ENCODE measurements around the gene RNF225.
"Not testable (repeated sequence)": the region's sequence is repeated elsewhere in the genome, so short reads cannot be mapped to it uniquely, and the experiment has no call there.

Gene RNF225

GRCh38 chr19:58387338-58388174 is 7.9 kb upstream of the RNF225 start:
- DNase-seq: no peak

DNA sequence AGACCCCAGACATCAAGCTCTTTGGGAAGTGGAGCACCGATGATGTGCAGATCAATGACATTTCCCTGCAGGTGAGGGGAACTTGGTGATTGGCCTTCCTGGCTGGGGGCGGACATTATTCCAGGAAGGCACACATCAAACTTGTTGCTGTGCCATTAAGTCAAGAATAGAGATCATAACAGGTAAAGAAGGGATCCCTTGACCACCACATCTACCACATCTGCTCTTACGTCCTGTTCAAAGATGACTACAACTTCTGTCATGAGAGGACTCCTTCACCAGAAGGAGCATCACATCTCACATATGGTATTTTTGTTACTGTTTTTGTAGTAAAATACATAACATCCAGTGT is 7.3 kb upstream of the RNF225 start:
- no peak for DNase-seq

GRCh38 chr19:58392945-58393724 is 2.3 kb upstream of the RNF225 start:
- DNase-seq: no peak

- no peak for DNase-seq
These were observed 1.8 kb upstream of the RNF225 start for GRCh38 chr19:58393725-58394033.

GRCh38 chr19:58394821-58395219 is 636 bp upstream of the RNF225 start:
- DNase-seq: no peak

DNA sequence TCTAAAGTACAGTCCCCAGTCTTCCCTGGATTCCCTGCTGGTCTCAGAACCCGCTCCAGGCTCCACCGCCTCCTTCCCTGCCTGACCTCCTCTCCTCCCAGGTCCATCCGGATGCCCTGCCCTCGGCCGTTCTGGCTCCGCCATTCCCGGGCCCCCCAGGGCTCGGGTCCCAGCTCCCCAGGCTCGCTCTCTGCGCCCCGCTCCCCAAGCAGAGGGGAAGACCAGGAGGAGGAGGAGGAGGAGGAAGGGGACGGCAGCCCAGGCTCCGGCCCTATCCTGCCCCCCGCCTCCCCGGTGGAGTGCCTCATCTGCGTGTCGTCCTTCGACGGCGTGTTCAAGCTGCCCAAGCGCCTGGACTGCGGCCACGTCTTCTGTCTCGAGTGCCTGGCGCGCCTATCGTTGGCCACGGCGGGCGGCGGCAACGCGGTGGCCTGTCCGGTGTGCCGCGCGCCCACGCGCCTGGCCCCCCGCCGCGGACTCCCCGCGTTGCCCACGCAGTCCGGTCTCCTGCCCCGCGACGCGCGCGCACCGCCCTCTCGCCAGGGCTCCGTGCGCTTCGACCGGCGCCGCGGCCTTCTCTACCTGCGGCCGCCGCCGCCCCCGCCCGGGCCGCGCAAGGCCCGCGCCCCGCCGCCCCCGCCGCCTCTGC is 647 bp downstream of the RNF225 start:
- DNase-seq: no peak

GRCh38 chr19:58396691-58397532 is 1.5 kb downstream of the RNF225 start:
- DNase-seq: no peak

DNA sequence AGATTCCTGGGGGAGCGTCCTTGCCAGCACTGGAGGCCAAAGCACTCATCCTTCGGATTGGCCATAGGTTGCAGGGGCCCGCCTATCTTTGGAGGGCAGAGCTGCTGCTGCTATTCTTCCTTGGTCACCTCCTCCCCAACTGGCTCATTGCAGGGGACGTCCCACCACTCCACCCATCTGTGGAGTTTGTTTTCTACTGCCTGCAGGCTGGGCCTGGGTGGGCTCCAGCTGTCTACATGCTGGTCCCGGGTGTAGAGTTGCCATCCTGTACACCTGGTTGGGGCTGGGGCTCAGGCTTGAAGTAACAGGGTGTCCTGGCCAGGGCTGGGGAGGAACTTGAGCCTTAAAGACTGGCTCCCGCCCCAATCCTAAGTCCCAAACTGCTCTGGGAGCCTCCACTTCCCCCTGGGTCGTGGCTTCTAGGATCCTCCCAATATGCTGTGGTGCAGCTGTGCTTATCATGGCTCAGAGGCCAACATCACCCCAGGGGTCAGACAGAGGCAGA is 2.1 kb downstream of the RNF225 start:
- no peak for DNase-seq

DNA sequence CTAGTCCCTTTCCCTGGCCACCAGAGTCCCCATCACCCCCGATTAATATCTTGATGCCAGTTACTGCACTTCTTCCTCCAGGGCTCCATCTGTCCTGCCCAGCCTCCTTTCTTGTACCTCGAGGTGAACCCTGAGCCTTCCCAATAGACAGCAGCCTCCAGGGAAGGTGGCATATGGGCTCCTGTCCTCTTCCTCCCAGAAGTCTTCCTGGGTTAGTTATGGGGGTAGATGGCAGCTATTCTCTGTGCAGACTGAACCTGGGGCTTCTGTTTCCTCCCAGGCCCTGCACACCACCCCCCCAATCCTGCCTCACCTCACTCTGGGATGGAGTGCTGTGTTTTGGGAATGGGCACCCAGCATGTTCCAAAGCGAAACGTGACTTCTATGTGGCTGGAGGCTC is 2.6 kb downstream of the RNF225 start:
- DNase-seq: no peak

GRCh38 chr19:58398545-58398944 is 3.1 kb downstream of the RNF225 start:
- no peak for DNase-seq

GRCh38 chr19:58399903-58400302 is 4.4 kb downstream of the RNF225 start:
- DNase-seq: no peak

GRCh38 chr19:58400316-58400915 is 5.0 kb downstream of the RNF225 start:
- DNase-seq: no peak

- peak; percentile 99 for DNase-seq
These were observed 5.7 kb downstream of the RNF225 start for GRCh38 chr19:58400916-58401839.

- DNase-seq: no peak
These were observed 6.5 kb downstream of the RNF225 start for GRCh38 chr19:58401840-58402421.

DNA sequence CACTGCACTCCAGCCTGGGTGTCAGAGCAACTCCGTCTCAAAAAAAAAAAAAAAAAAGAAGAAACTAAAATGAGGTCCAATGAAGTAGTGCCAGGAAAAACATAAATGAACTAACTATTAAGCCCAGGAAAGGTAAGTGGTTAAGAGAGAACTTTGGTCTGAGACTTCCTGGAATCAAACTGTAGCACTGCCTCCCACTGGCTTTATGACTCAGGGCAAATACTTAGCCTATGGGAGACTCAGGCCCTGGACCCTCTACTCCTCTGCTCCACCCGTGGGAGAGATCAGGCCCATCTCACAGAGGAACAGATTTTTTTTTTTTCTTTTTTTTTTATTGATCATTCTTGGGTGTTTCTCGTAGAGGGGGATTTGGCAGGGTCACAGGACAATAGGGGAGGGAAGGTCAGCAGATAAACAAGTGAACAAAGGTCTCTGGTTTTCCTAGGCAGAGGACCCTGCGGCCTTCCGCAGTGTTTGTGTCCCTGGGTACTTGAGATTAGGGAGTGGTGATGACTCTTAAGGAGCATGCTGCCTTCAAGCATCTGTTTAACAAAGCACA is 8.5 kb downstream of the RNF225 start:
- DNase-seq: not testable (repeated sequence)

GRCh38 chr19:58406818-58407657 is 11.6 kb downstream of the RNF225 start:
- DNase-seq: no peak

GRCh38 chr19:58407658-58408151 is 12.2 kb downstream of the RNF225 start:
- no peak for DNase-seq

DNA sequence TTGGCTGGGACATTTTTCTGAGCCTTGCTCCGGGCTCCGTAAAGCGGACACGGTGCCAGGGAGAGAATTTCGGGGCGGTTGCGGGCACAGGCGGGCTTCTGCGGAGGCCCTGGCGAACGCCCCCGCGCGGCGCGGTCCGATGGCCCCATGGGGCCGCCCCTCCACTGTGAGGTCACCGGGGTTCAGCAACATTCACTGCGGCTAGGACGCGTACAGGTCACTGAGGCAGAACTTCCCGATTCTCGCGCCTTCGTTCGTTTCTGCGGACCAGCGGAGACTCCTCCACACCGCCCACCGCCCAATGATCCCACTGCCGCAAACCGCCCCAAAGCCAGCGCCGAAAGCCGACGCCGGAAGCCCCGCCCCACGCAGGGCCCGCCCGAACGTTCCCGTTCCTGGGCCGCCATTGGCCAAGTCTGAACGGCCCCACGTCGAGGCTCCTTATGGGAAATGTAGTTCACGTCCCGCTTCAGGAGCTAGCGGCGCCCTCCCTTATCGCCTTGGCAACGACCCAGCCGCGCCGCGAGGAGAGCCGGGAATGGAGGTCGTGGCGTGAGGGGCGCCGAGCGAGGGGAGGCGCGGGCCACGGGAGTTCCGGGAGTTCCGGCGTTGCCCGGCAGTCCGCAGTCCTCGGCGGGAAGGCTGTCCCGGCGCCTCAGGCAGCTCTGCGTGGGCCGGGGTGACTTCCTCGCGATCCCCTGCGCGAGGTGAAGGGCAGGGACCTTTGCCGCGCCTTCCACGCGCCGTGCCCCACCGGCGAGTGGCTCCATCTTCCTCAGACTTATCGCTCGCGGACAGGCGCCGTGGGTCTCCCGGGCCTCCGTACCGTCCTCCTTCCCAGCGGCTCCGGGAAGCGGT is 12.9 kb downstream of the RNF225 start, which contains the start of gene ZNF584:
Gene ZNF584 (plus strand): TSS at position 498 of the 858 bp plus-strand sequence. CDS start 499 bp downstream, outside the sequence.
- DNase-seq: peak; percentile 87
